A204.1 (cell line): ENCODE results near the gene CPEB3.
"Not testable (repeated sequence)": the region's sequence is repeated elsewhere in the genome, so short reads cannot be mapped to it uniquely, and the experiment has no call there.

Source experiments
- FAIRE-seq: peaks from 2 replicates; lab custom pipeline; 2012; peaks lifted over from hg19 to GRCh38; lab: Jason Lieb, UNC

The CPEB3 gene

DNA sequence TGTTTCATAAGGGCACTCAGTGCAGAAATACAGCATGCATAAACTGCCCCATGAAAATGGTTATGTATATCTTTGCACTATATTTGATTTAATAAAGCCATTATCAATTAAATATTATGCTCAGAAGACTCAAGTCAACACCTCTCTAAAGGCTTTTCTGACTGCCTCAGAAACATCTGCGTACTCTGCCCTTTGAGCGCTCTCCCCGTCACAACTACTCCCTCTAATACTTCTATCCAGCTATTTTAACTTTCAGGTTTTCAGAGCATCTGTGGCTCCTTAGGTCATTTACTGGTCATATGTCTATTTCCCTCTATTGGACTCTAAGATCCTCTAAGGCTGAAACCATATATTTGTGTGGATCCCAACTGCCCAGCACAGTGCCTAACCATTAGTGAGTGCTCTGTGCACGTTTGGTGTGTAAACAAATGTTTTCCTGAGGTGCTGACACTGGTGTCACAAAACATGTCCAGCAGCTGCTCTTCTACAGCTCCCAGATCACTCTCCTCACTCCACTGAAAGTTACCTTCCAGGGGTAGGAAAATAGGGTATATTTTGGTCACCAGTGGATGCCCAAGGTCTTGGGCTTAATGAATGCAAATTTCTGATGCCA is 188.2 kb downstream of the CPEB3 start:
- FAIRE-seq, result no peak

DNA sequence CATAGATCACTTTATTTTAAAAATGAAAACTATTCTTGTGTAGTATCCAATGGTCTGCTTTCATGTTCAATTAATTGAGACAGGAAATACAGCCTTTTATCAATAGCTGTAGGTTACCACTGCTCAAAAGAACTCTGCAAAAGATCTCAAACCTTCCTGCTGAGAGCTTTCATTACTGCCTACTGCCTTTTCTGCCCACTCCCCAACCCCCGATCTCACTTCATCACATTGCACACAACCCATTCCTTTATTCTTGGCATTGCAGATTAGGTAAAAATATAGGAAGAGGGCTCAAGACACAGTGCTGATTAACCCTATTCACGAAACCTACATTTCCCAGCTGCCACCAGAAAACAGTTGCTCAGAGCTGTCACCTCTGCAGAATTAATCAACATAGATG is 195.9 kb downstream of the CPEB3 start:
- FAIRE-seq, result no peak

DNA sequence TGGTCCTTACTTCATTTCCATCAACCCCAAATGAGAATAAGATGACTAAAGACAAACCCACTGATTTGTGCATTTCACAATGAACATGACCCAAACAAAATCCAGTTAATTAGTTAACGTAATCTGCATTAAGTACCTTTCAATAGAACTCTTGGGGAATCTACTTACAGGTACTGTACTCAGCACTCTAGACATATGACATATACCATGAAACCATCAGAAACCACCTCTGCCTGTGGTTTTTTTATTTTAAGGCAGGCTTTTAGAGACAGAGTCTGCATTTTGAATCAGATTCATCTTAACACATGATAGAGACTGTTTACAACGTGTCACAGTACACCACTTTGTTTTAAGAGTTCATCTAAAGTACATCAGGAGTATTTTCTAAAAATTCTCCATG is 198.9 kb downstream of the CPEB3 start:
- no peak for FAIRE-seq

DNA sequence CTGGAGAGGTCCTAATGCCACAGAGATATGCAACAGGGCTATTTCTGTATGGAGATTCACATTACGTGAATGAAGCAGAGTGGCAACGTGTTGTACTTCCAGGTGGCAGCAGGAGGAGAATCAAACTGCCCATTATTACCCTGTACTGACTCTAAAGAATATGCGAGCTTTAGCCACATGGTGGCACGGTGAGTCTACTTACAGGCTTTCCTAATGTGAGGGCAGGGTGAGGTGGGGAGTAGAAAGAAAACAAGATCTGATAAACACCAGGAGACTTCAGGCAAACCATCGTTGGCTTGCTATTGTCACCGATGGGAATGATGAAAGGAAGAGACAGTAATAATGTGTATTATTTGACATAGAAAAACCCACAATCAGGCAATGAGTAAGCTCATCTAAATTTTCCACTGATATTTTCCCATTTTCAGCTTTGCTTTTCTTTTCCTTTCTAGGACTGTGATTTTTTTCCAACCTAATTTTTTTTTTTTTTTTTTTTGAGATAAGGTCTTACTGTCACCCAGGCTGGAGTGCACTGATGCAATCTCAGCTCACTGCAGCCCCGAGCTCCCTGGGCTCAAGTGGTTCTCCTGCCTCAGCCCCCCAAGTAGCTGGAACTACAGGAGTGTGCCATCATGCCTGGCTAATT is 203.0 kb downstream of the CPEB3 start:
- FAIRE-seq, result peak; percentile 96

DNA sequence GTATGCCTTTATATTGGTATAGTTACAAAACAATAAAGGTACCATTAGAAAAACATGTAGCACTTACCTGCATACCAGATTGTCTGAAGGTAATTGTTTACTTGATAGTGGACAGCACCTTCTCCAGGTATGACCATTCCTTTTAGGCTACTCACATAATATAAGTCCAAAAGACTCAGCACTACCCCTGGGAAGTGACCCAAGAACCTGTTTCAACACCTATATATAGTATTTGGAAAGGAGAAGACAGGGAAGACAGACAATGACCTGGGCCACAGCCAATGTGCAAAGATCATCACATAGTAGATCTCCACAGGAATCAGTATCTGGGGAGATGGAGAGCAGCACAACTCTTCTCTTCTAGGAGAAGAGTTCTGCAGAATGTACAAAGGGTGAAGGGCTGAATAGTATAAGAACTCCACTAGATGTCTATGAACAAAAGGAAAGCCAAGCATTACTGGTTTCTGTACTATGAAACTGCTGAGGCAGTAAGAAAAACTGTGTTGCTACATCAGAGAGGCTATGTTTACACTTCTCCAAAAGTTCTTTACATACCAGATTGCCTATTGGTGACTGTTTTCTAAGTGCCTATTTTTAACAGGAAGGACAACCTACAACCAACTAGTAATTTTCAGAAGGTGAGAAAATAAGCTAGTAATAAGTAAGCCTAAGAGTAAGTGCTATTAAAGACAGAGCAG is 208.1 kb downstream of the CPEB3 start:
- FAIRE-seq, result no peak

DNA sequence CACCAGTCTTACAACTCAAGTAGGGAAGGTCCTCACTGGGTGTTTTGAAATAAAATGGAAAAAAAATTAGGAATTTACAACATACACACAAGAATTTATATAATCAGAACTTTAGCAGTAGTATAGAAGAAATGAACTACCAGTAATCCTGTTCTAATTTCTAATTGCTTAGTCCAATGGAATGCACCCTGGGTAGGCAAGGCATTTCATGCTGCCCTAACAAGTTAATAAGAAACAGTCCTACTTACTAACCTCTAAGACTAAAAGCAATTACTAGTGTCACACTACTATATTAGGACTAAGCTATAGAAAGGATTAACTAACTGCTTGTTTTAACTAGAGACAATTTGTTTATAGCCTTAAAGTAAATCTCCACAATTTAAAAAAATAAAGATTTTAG is 209.2 kb downstream of the CPEB3 start:
- no peak for FAIRE-seq

DNA sequence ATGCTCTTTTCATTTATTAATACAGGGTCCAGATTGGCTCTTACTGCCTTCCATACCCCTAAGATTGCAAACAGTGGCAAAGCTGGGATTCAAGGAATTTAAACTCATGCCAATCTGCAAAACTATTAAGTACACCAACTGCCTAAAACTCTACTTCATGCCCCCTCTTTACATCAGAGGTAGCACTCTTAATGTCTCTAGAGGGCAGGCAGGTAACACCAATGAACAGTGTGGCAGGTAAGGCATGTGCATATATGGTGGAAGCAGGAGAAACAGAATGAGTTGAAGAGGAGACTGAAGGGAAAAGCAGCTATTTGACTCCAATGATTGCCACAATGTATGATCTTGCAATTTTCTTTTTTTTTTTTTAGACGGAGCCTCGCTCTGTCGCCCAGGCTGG is 210.6 kb downstream of the CPEB3 start:
- no peak for FAIRE-seq

DNA sequence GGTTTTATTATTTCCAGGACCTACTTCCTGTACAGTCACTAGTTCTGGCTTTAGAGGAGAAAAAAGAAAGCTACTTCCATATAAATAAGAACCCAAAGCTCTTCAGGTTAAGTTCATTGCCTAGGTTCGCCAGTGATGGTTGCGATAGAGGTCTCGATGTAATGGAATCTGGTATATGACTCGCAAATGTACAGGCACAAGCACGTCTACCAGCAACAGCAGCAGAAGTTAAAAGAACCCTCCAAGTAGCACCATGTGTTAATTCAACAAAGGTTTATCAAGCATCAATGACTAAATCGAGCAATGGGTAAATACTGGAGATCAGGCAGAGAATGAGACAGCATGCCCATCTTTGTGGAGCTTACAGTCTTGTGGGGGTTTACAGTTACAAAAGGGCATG is 211.9 kb downstream of the CPEB3 start:
- FAIRE-seq, result no peak

DNA sequence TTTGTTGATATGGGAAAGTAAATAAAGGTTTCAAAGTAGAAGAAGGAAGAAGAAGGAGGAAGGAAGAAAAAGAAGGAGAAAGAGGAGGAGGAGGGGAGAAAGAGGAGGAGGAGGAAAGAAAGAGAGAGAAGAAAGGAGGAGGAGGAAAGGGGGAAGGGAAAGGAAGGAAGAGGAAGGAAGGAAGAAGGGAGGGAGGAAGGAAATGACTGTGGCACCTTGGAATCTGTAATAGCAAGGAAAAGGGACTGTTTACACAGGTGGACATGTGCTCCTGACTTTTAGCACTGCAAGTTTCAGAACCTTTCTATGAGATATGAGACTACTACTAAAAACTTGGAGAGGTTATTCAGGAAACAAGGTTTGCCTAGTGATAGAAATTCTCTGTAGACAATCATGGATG is 214.2 kb downstream of the CPEB3 start:
- FAIRE-seq, result no peak

DNA sequence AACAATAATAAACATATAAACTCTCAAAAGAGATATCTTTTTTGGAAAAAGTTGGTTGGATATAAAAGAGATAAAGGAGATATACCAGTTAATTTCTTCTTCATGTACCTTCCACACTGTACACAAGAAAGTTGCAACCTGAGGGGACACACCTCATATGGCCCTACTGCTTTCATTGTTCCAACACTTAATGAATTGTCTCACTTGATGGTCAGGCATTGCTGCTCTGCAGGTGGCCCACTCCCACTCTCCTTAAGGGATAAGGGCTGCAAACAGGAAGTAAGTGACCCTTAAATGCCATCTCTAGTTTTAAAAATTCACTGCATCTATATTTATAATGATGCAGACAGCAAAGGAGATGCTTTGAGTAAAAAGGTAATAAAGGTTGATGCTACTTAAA is 215.0 kb downstream of the CPEB3 start:
- no peak for FAIRE-seq

DNA sequence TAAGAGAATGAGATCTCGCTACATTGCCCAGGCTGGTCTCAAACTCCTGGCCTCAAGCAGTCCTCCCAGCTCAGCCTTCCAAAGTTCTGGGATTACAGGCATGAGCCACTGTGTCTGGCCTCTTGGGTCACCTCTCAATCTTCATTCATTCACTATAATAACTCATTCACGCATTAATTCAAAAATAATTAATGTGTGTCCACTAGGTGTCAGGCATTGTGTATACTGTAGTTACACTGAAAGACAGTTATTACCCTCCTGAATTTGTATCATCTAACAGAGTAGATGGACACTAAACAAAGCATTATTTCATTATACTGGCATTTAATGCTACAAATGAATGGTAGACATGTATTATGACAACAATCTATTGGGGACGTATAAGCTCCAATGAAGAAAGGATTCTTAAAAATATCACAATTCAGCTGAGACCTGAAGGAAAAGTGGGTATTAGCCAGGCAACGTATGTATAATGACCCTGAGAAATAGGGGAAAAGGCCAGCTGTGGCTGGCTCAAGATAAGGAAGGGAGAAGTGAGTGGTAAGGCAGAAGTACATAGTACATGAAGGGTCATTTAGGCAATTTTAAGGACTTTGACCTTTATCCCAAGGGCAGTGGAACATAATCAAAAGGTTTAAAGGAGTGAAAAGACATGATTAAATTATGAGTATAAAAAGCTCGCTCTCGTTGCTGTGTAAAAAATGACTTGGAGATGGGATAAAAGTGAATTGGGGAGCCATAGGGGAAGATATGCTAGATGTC is 216.6 kb downstream of the CPEB3 start:
- no peak for FAIRE-seq

DNA sequence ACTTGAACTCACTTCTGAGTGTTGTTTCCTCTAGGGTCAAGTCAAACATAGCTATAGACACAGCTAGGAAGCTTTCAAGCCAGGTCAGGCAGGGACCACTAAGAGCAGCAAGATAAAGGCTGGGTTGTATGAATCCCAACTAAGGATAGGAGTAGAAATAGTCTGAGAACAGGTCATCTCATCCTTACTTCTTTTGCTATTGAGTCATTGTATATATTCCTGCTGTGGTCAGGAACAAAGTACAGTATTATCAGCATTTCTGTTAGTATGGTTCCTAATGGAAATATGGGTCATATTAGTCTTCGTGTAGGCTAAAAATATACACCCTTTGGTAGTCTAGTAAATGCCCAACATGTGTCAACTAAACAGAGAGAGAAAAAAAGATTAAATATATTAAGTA is 222.0 kb downstream of the CPEB3 start:
- no peak for FAIRE-seq

DNA sequence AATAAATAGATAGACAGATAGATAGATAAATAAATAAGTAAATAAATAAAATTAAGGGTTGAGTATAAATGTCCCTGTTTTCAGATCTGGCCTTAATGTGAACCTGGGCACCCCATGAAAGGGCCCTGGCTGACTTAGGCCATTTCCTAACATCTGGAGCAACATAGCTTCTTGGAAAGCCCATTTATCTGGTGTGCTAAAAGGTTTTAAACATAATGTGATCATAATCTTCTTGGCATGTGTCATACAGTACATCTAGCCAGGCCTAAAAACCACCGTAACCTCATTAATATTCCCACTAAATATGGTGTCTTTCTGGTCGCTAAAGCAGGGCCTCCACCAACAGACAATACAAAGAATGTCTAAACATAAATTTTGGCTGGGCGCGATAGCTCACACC is 224.5 kb downstream of the CPEB3 start:
- no peak for FAIRE-seq

DNA sequence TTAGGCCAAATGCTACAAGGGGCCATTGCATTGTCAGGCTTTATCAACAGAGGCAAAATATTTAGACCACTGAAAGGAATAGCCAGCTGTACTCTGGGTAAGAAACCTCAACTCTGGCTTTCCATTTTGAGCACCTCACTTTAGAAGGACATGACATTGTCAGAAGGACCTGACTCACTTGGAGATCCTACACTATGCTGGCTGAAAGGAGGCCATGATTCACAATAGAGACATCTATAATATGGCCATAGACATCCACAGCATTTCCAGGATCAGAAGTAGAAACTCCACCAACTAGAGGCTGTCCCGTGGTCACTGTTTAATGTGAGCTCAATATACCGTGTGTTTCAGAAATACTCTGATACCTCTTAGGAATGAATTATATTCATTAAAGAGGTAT is 226.4 kb downstream of the CPEB3 start:
- FAIRE-seq, result no peak

DNA sequence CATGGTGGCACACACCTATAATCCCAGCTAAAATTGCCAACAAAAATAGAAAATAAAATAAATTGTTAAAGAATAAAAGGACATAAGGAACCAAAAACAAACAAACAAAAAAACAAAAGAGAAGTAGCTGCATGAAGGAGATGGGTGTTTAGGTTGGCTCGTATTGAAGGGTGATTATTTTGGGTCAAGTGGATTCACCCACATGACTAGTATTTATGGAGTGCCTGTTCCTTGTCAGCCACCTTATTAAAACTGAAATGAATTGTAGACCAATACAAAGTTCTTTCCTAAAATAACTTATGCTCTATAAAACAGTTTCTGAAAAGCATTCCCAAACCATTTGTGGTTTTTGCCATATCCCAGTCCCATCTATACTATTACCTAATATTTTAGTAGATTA is 228.6 kb downstream of the CPEB3 start:
- no peak for FAIRE-seq

DNA sequence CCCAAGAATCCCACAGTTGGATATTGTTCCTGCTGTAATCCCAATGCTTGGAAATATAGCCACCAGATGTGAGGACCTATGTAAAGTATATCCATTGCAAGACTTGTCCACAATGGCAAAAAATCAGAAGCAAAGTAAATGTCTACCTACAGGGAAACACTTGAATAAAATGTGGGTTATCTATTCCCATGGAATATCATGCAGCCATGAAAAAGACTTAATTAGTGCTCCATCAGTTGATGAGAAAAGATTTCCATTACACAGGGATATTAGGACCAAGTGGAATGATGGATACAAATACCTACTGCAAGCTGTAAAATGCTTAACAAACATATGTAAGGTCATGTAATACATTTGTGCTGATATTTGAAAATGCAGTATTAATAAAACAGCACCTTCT is 236.1 kb downstream of the CPEB3 start:
- no peak for FAIRE-seq

DNA sequence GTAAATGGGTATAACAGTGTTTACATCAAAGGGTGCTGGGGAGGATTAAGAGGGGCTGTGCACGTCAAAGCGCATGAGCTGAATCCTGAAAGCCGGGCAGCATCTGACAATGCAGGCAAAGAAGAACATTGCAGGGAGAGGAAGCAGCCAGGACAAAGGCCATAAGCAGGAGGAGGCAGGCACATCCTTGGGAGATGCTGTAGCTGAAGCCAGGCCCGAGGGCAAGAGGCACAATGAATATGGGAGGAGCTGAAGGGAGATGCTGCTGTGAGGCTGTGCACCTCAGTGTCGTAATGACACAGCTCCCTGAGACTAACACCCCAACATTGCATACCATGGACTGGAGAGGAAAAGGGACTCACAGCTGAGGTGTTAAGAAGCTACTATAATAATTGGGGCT is 238.1 kb downstream of the CPEB3 start:
- FAIRE-seq, result no peak

DNA sequence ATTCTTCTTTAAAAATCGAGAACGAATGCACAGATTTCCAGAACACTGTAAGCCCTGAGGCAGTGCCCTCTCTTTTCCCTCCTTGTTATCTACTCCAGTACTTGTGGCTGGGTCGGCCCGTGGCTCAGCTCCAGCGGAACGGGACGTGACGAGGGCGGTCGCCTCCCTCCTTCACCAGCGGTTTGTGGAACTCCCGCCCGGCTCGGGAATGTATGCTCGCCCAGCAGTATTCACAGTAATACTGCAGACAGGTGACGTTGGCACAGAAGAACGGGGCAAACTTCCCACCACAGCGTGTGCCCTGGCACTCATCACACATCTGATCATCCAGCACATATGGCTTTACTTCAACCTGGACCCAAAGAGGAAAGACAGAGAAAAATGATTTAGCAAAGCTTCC is 238.8 kb downstream of the CPEB3 start:
- no peak for FAIRE-seq

DNA sequence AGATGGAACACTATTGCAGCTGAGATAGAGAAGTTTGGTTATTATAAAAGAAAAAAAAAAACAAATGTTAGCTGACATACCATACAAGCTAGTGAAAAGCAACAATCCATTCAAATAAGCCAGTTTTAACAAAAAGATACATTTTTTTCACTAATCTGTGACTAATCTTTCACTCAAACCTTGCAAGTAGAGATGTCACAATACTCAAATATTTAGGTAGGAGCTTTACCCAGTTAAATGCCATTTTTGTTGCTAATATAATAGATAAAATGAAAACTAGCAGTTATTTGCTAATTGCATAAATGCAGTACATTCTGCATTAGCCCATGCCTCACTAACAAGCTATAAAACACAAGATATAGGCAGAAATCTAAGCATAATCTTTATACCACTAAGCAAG is 243.7 kb downstream of the CPEB3 start:
- FAIRE-seq, result no peak

DNA sequence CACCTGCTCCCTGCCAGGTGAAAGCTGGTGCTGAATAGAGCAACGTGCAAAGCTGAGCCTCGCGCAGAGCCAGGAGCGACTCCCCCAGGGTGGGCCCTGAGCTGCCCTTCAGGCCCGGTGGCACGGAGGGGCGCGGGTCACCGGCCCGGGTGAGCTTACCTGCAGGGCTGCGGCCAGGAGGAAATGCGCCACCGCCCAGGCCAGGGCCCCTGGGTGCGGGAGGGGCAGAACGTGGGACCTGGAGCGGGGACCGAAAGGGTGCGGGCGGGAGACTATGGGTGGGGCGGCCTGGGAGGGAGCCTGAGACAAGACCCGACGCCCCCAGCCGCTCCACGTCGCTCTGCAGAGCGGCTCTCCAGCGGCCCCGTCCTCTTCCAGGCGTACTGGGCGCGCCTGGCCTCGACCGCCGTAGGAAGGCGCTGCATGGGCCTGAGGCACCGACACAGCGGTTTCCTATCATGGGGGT is 245.2 kb downstream of the CPEB3 start:
- no peak for FAIRE-seq

DNA sequence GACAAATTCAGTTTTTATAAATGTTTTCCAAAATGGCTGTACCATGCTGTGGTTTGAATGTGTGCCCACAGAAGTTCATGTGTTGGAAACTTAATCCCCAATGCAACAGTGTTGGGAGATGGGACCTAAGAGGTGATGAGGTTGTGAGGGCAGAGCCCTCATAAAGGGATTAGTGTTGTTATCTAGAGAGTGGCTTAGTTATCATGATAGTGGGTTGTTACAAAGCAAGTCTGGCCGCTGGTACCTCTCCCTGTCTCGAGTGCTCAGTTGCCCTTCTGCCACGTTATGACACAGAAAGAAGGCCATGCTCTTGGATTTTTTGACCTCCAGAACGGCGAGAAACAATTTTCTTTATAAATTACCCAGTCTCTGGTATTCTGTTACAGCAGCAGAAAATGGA is 248.3 kb downstream of the CPEB3 start:
- FAIRE-seq, result no peak

DNA sequence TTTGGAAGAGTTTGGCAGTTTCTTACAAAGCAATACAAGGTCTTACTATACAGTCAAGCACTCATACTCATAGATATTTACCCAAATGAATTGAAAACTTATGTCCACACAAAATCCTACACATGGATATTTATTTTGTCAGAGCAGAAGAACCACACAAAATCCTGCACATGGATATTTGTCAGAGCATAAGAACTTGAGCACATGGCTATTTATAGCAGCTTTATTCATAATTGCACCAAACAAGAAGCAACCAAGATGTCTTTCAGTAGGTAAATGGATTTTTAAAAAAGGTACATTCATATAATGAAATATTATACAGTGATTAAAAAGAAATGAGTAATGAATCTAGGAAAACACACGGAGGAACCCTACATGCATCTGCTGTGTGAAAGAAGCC is 251.9 kb downstream of the CPEB3 start:
- FAIRE-seq, result no peak

DNA sequence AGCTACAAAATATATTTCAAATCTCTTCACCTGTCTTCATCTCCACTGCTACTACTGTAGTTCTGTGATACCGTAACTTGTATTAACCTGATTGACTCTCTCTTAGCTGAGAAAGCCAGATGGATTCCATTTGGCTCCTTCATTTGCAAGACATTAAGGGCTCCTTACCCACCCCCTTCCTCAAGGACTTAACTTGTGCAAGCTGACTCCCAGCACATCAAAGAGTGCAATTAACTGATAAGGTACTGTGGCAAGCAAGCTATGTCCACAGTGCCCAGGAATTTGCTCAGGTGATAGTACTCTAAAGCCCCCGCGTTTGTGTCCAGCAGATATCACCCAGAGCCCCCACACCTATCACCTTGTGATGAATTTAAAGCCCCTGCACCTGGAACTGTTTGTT is 257.8 kb downstream of the CPEB3 start:
- FAIRE-seq, result not testable (repeated sequence)
